ENCODE data around the gene GAS2. TPM values are rescaled to one million over a fixed set of nuclear protein-coding genes. Genes with fewer than 3 reads are reported as not detected.
A peak's percentile ranks its signal among the peaks of the same experiment; 100 is the strongest.

Gene GAS2
- total and polyA plus RNA-seq, 4 donors = 0.58 to 9.8 (median 1.2) TPM

GRCh38 chr11:22657101-22657694, 9.2 kb upstream of the GAS2 start:
- Histone ChIP-seq H3K27me3 (ENCODE audit: control insufficient read depth in 3 of 3, insufficient read depth in 3 of 3, low read length in 2 of 3) (no peaks in the 10 kb centered on the region), H3K4me3 (no peak overlapping the region), H3K9ac (ENCODE audit: insufficient read depth in 1 of 2, low read length in 2 of 2) (no peak overlapping the region), H3K36me3 (ENCODE audit: control insufficient read depth in 4 of 4, insufficient read depth in 4 of 4, low read length in 4 of 4) (no peaks in the 10 kb centered on the region), H3K4me1 (ENCODE audit: control insufficient read depth in 5 of 5, insufficient read depth in 5 of 5, low read length in 5 of 5) (no peaks in the 10 kb centered on the region), H3K9me3 (ENCODE audit: control insufficient read depth in 4 of 4, insufficient read depth in 3 of 4, low read length in 3 of 4) (no peaks in the 10 kb centered on the region), H3K27ac (ENCODE audit: low read depth in 1 of 2, low read length in 1 of 2) (no peak overlapping the region)
- WGBS, 2 donors = 4 to 34% methylated on average over 1 of the region's 1 CpG
- ATAC-seq (ENCODE audit: insufficient read depth, low FRiP score) (no peak), DNase-seq (no peak)
- TF ChIP-seq CTCF (IDR thresholded peaks at IDR 0.05; ENCODE audit: control extremely low read depth, extremely low read depth) = no peak

- H3K36me3 ChIP-seq (ENCODE audit: control insufficient read depth in 4 of 4, insufficient read depth in 4 of 4, low read length in 4 of 4) = no peaks in the 10 kb centered on the region
- TF ChIP-seq CTCF (IDR thresholded peaks at IDR 0.05; ENCODE audit: control extremely low read depth, extremely low read depth) = no peak
- no peaks in the 10 kb centered on the region for H3K4me1 ChIP-seq (ENCODE audit: control insufficient read depth in 5 of 5, insufficient read depth in 5 of 5, low read length in 5 of 5)
- WGBS, 2 donors = 94 to 98% methylated on average over 1 of the region's 1 CpG
- no peak for DNase-seq
- no peaks in the 10 kb centered on the region for H3K27me3 ChIP-seq (ENCODE audit: control insufficient read depth in 3 of 3, insufficient read depth in 3 of 3, low read length in 2 of 3)
- no peak overlapping the region for H3K27ac ChIP-seq (ENCODE audit: low read depth in 1 of 2, low read length in 1 of 2)
- no peak for ATAC-seq (ENCODE audit: insufficient read depth, low FRiP score)
- H3K4me3 ChIP-seq = no peak overlapping the region
- H3K9ac ChIP-seq (ENCODE audit: insufficient read depth in 1 of 2, low read length in 2 of 2) = no peak overlapping the region
- no peaks in the 10 kb centered on the region for H3K9me3 ChIP-seq (ENCODE audit: control insufficient read depth in 4 of 4, insufficient read depth in 3 of 4, low read length in 3 of 4)
These were observed 6.6 kb upstream of the GAS2 start for GRCh38 chr11:22659783-22660182.

- WGBS, 2 donors = 4 to 5% methylated on average over 40 of the region's 40 CpGs
- peak; percentile 64 to 74 (median 71) for DNase-seq
- Histone ChIP-seq H3K4me3 (no peak overlapping the region), H3K27me3 (ENCODE audit: control insufficient read depth in 3 of 3, insufficient read depth in 3 of 3, low read length in 2 of 3) (peaks cover 0 to 6% (median 0%) of the 10 kb centered on the region in 3 donors), H3K27ac (ENCODE audit: low read depth in 1 of 2, low read length in 1 of 2) (peak overlapping the region in 1 of 2 donors; percentile 96), H3K9me3 (ENCODE audit: control insufficient read depth in 4 of 4, insufficient read depth in 3 of 4, low read length in 3 of 4) (peaks cover 0 to 3% (median 0%) of the 10 kb centered on the region in 4 donors), H3K9ac (ENCODE audit: insufficient read depth in 1 of 2, low read length in 2 of 2) (peak overlapping the region; percentile 59 to 68), H3K4me1 (ENCODE audit: control insufficient read depth in 5 of 5, insufficient read depth in 5 of 5, low read length in 5 of 5) (peaks cover 0 to 11% (median 0%) of the 10 kb centered on the region in 5 donors), H3K36me3 (ENCODE audit: control insufficient read depth in 4 of 4, insufficient read depth in 4 of 4, low read length in 4 of 4) (no peaks in the 10 kb centered on the region)
- TF ChIP-seq CTCF (IDR thresholded peaks at IDR 0.05; ENCODE audit: control extremely low read depth, extremely low read depth) = no peak
- peak; percentile 68 for ATAC-seq (ENCODE audit: insufficient read depth, low FRiP score)
These were observed 453 bp downstream of the GAS2 start for GRCh38 chr11:22666688-22667439.

All from lung (tissue), 12 donors.